Measurements from ENCODE around the gene NFIX. TPM values are rescaled to one million over a fixed set of nuclear protein-coding genes. Genes with fewer than 3 reads are reported as not detected.

NFIX gene
- total RNA-seq, 1 donor from 2014 or later: 76.5 TPM

GRCh38 chr19:13104360-13104847, 109.1 kb downstream of the NFIX start:
- Histone ChIP-seq H3K27me3 (no peaks in the 10 kb centered on the region), H3K4me3 (peak overlapping the region in 1 of 2 donors; percentile 26), H3K4me1 (peaks cover 14 to 19% of the 10 kb centered on the region in 2 donors), H3K27ac (peak overlapping the region; percentile 36 to 92), H3K36me3 (peaks cover 9 to 10% of the 10 kb centered on the region in 2 donors), H3K9me3 (no peaks in the 10 kb centered on the region)
- peak; percentile 74 to 84 (median 79) for TF ChIP-seq CTCF (IDR thresholded peaks at IDR 0.05)
- intact Hi-C loops (cut with DNase I): loop anchor here (5.0 kb wide), 1 partner anchor 158 kb away; no protein-coding TSS in a partner anchor
- peak in 1 of 2 donors; percentile 82 for DNase-seq (ENCODE audit: low spot score in 2 of 2)

- intact Hi-C loops (cut with DNase I): loop anchor here (5.0 kb wide), 1 partner anchor 157 kb away; no protein-coding TSS in a partner anchor
- peak overlapping the region; percentile 9 to 92 for H3K27ac ChIP-seq
- TF ChIP-seq CTCF (IDR thresholded peaks at IDR 0.05): no peak
Observed at GRCh38 chr19:13104848-13105711, 109.8 kb downstream of the NFIX start.

GRCh38 chr19:13109361-13110098, 114.3 kb downstream of the NFIX start:
- Histone ChIP-seq H3K9me3 (no peaks in the 10 kb centered on the region), H3K4me1 (no peaks in the 10 kb centered on the region), H3K27ac (no peak overlapping the region), H3K27me3 (no peaks in the 10 kb centered on the region), H3K36me3 (peaks cover 16 to 26% of the 10 kb centered on the region in 2 donors), H3K4me3 (no peak overlapping the region)
- no peak for TF ChIP-seq CTCF (IDR thresholded peaks at IDR 0.05)
- no peak for DNase-seq (ENCODE audit: low spot score in 2 of 2)
- intact Hi-C loops (cut with DNase I): no loop called here

More at GRCh38 chr19:13104848-13105711, 109.8 kb downstream of the NFIX start:
- Histone ChIP-seq H3K36me3 (peaks cover 9 to 15% of the 10 kb centered on the region in 2 donors), H3K4me1 (peaks cover 14 to 19% of the 10 kb centered on the region in 2 donors), H3K27me3 (no peaks in the 10 kb centered on the region), H3K4me3 (peak overlapping the region in 1 of 2 donors; percentile 26), H3K9me3 (no peaks in the 10 kb centered on the region)
- DNase-seq (ENCODE audit: low spot score in 2 of 2): peak in 1 of 2 donors; percentile 67

GRCh38 chr19:13110099-13110610, 114.9 kb downstream of the NFIX start:
- intact Hi-C loops (cut with DNase I): no loop called here

More at GRCh38 chr19:13110099-13110610, 114.9 kb downstream of the NFIX start:
- H3K9me3 ChIP-seq: no peaks in the 10 kb centered on the region
- peaks cover 16 to 26% of the 10 kb centered on the region in 2 donors for H3K36me3 ChIP-seq
- no peaks in the 10 kb centered on the region for H3K27me3 ChIP-seq
- H3K27ac ChIP-seq: no peak overlapping the region
- no peaks in the 10 kb centered on the region for H3K4me1 ChIP-seq
- no peak for TF ChIP-seq CTCF (IDR thresholded peaks at IDR 0.05)
- DNase-seq (ENCODE audit: low spot score in 2 of 2): no peak
- H3K4me3 ChIP-seq: no peak overlapping the region
